HG03565 (cell line): ENCODE results near the gene ARMC2.
"Not testable (repeated sequence)": the region's sequence is repeated elsewhere in the genome, so short reads cannot be mapped to it uniquely, and the experiment has no call there.

ENCODE experiments used
- ATAC-seq: cut with Tn5 transposase; IDR thresholded peaks from one replicate; pipeline ENCODE4 v1.9.1; 2021; ENCODE audit warnings: mild to moderate bottlenecking, moderate library complexity; ENCODE audit not compliant: unreplicated experiment

ARMC2 gene

GRCh38 chr6:108904741-108905140 is 56.5 kb downstream of the ARMC2 start:
- peak; percentile 92 for ATAC-seq

GRCh38 chr6:108914235-108915022 is 66.2 kb downstream of the ARMC2 start:
- ATAC-seq = no peak

- ATAC-seq = no peak
Observed at GRCh38 chr6:108915258-108915657, 67.0 kb downstream of the ARMC2 start.

GRCh38 chr6:108916026-108916686 is 67.9 kb downstream of the ARMC2 start:
- ATAC-seq = no peak

- no peak for ATAC-seq
Observed at GRCh38 chr6:108920751-108921150, 72.5 kb downstream of the ARMC2 start.

GRCh38 chr6:108921547-108922361 is 73.5 kb downstream of the ARMC2 start:
- no peak for ATAC-seq

GRCh38 chr6:108922499-108922898 is 74.3 kb downstream of the ARMC2 start:
- no peak for ATAC-seq

- ATAC-seq = no peak
Observed at GRCh38 chr6:108927927-108928326, 79.7 kb downstream of the ARMC2 start.

GRCh38 chr6:108928650-108929049 is 80.4 kb downstream of the ARMC2 start:
- no peak for ATAC-seq

- not testable (repeated sequence) for ATAC-seq
Observed at GRCh38 chr6:108931090-108931489, 82.9 kb downstream of the ARMC2 start.

GRCh38 chr6:108937170-108937569 is 88.9 kb downstream of the ARMC2 start:
- ATAC-seq = no peak

GRCh38 chr6:108940741-108941140 is 92.5 kb downstream of the ARMC2 start:
- no peak for ATAC-seq

- ATAC-seq = no peak
Observed at GRCh38 chr6:108941281-108941680, 93.1 kb downstream of the ARMC2 start.

GRCh38 chr6:108941859-108942258 is 93.6 kb downstream of the ARMC2 start:
- no peak for ATAC-seq

- no peak for ATAC-seq
Observed at GRCh38 chr6:108942556-108943492, 94.6 kb downstream of the ARMC2 start.

- no peak for ATAC-seq
Observed at GRCh38 chr6:108944071-108944470, 95.8 kb downstream of the ARMC2 start.

GRCh38 chr6:108944707-108945680 is 96.8 kb downstream of the ARMC2 start:
- no peak for ATAC-seq

- no peak for ATAC-seq
Observed at GRCh38 chr6:108945681-108946159, 97.5 kb downstream of the ARMC2 start.

- no peak for ATAC-seq
Observed at GRCh38 chr6:108946695-108947094, 98.5 kb downstream of the ARMC2 start.
